Right lobe of liver (tissue), 6 donors: ENCODE measurements around the gene POPDC2. TPM values are rescaled to one million over a fixed set of nuclear protein-coding genes. Genes with fewer than 3 reads are reported as not detected.
A peak's percentile ranks its signal among the peaks of the same experiment; 100 is the strongest.

ENCODE experiments used
- ATAC-seq, 4 donors: fragments of 200-7000 bp; cut with Tn5 transposase; one replicate each; pipeline ENCODE4 v1.9.1; 2020; ENCODE audit warnings: mild to moderate bottlenecking in 4 of 4, moderate library complexity in 4 of 4
- DNase-seq, 3 donors: peaks; one replicate each; pipeline ENCODE4 v3.0.0-alpha.2; 2020
- H3K27ac ChIP-seq, 3 donors: fragments of 200-600 bp; one replicate each; pipeline ENCODE4 v1.8.0; 2022
- H3K27me3 ChIP-seq, 2 donors: fragments of 200-600 bp; one replicate each; pipeline ENCODE4 v1.8.0; 2022
- H3K36me3 ChIP-seq, 4 donors: fragments of 200-600 bp; sonication (generic) in 1 of 4; one replicate each; pipeline versions ENCODE4 v1.5.1 to v1.8.0; 2017 to 2022; ENCODE audit warnings: control low read depth in 1 of 4
- H3K4me1 ChIP-seq, 4 donors: fragments of 200-600 bp; sonication (generic) in 1 of 4; one replicate each; pipeline versions ENCODE4 v1.5.1 to v1.8.0; 2017 to 2022; ENCODE audit warnings: control low read depth in 1 of 4
- H3K4me3 ChIP-seq, 3 donors: fragments of 200-600 bp; one replicate each; pipeline ENCODE4 v1.8.0; 2022
- H3K9me3 ChIP-seq, 4 donors: fragments of 200-600 bp; sonication (generic) in 1 of 4; one replicate each; pipeline versions ENCODE4 v1.5.1 to v1.8.0; 2017 to 2022; ENCODE audit warnings: control low read depth in 1 of 4
- POLR2A ChIP-seq: fragments of 450-650 bp; IDR thresholded peaks from one replicate; pipeline ENCODE4 v1.6.1; 2017; ENCODE audit warnings: antibody characterized with exemption, mild to moderate bottlenecking
- WGBS: methylation state at CpG from one replicate; pipeline ENCODE4 v1.1.6; 2018; ENCODE audit warnings: low coverage, low lambda C conversion rate; ENCODE audit not compliant: insufficient coverage; ENCODE audit errors: missing lambda C conversion rate; 5-methylcytosine and 5-hydroxymethylcytosine counted together
- intact Hi-C, 2 donors: fragments of 100-400 bp; cut with DNase I; formaldehyde crosslinking; loops; one replicate each; pipeline versions ENCODE4 v1.11.2 to v1.14.1; 2022
- total RNA-seq, 6 experiments: library from RNA; depleted of rRNA in 2 of 6; stranded (reverse); fragments of >200 nt in 2 of 6; fragmentation: NEBNext Ultra II Directional in 3 of 6; extraction: Animal tissue kit (Norgen Biotek cat#: 25700) in 3 of 6; gene quantifications; one replicate each; pipeline versions ENCODE4 v1.1.0 to v1.2.4, GENCODE V29; 2016 to 2023
- TF ChIP-seq, protein P1 (sequence below), 4 donors: fragments of 200-600 bp in 3 of 4; fragments of 450-650 bp in 1 of 4; IDR thresholded peaks; one replicate each; pipeline versions ENCODE4 v1.5.1 to v1.8.0; 2016 to 2022; ENCODE audit warnings: antibody characterized with exemption in 4 of 4, mild to moderate bottlenecking in 2 of 4
- donor health status: DM: no; HTN: yes; CAD: no.
- donor health status: DM: no; HTN: no; CAD: no.
- donor health status: DM: no; HTN: no; CAD: no.
- donor health status: DM: no; HTN: yes; CAD: no.
- donor health status: DM: no; HTN: yes; CAD: no.

The POPDC2 gene
- total RNA-seq, 6 experiments from 2014 or later: 0.43 to 0.92 (median 0.68) TPM

DNA sequence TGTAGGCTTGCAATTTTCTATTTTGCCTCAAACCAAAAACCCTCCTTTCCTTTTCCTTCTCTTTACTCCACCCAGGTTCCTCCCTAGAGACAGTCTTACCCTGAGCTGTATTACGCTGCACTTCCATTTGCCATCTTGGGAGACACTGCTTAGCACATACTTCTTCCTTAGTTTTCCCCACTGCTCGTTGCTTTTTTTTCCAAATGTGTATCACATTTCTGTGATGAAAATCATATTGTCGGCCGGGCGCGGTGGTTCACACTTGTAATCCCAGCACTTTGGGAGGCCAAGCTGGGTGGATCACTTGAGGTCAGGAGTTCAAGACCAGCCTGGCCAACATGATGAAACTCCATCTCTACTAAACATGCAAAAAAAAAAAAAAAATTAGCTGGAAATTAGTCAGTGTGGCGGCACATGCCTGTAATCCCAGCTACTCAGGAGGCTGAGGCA, 29.5 kb downstream of the POPDC2 start:
- no peaks in the 10 kb centered on the region for H3K36me3 ChIP-seq
- no peak overlapping the region for H3K4me3 ChIP-seq
- intact Hi-C loops: no loop called here
- no peaks in the 10 kb centered on the region for H3K27me3 ChIP-seq
- ATAC-seq: peak in 1 of 4 donors; percentile 7
- no peaks in the 10 kb centered on the region for H3K9me3 ChIP-seq
- WGBS: 89% methylated on average over 7 of the region's 7 CpGs
- H3K4me1 ChIP-seq: peaks cover 0 to 7% (median 0%) of the 10 kb centered on the region in 4 donors
- H3K27ac ChIP-seq: peak overlapping the region in 1 of 3 donors; percentile 29
- TF ChIP-seq, protein P1, sequence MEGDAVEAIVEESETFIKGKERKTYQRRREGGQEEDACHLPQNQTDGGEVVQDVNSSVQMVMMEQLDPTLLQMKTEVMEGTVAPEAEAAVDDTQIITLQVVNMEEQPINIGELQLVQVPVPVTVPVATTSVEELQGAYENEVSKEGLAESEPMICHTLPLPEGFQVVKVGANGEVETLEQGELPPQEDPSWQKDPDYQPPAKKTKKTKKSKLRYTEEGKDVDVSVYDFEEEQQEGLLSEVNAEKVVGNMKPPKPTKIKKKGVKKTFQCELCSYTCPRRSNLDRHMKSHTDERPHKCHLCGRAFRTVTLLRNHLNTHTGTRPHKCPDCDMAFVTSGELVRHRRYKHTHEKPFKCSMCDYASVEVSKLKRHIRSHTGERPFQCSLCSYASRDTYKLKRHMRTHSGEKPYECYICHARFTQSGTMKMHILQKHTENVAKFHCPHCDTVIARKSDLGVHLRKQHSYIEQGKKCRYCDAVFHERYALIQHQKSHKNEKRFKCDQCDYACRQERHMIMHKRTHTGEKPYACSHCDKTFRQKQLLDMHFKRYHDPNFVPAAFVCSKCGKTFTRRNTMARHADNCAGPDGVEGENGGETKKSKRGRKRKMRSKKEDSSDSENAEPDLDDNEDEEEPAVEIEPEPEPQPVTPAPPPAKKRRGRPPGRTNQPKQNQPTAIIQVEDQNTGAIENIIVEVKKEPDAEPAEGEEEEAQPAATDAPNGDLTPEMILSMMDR (IDR thresholded peaks at IDR 0.05): no peak
- DNase-seq: no peak

DNA sequence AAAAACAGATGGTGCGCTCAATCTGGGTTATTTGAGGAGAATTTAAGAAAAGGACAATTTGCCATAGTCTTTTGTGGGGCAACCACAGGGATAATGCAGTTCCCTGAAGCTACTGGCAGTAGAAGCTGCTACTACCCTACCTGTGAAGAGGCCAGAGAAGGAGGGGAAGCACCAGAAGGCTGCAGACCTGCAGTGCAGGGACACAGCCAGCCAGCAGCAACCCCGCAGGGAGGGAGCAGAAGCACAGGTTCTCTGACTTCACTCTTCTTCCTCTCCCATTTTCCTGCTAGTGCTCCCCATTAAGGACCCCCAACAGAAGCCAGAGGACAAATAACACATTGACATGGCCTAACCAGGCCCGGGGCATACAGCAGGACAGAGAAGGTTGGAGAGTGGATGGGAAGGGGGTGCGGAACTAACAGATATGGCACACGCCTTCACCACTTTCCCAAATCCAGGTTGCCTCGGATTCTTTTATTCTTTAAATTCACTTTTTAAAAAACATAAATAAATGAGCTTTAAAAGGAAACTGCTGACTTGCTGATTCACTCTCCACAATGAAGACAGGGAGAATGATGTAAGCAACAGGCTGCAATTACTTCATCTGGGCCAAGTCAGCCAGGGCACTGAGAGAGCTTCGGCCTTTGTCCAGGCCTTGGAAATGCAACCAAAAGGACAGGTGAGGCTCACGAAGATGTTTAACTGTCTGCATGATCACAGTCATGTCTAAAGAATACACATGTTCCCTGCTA, 30.1 kb downstream of the POPDC2 start:
- no peaks in the 10 kb centered on the region for H3K36me3 ChIP-seq
- no peaks in the 10 kb centered on the region for H3K27me3 ChIP-seq
- peak overlapping the region in 1 of 3 donors; percentile 29 for H3K27ac ChIP-seq
- H3K9me3 ChIP-seq: no peaks in the 10 kb centered on the region
- no peak overlapping the region for H3K4me3 ChIP-seq
- 61% methylated on average over 7 of the region's 8 CpGs for whole genome bisulfite sequencing
- TF ChIP-seq POLR2A: no peak
- TF ChIP-seq, protein P1 (IDR thresholded peaks at IDR 0.05): no peak
- intact Hi-C loops: no loop called here
- DNase-seq: peak in 1 of 3 donors; percentile 64
- peaks cover 0 to 7% (median 0%) of the 10 kb centered on the region in 4 donors for H3K4me1 ChIP-seq
- peak; percentile 62 to 91 (median 71) for ATAC-seq

DNA sequence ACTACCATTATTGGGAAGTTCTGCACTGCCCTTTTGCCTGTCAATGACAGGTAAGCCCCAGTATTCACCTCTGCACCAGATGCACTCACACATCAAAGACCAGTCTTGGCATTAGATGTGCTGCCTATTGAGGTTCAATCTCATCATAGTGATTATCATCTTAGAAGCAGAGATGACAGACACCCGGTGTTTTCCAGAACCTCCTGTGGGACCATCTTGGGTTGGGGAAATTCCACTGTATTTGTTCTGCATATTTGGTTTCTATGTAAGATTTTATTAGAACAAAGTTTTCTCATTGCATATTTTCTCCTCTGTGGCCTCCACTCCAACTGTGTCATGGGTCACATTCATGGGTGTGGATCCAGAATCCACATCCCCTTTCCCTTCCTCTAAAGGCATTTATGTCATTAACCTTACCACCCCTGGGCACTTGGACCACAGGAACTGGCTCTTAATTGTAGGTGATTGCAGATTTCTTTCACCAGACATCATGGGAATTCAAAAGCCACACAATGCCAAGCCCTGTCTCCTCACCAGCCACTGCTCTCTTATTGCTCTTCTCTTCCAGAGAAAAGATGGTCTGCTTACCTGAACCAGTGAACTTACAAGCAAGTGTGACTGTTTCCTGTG, 31.5 kb downstream of the POPDC2 start:
- ATAC-seq (peak in 3 of 4 donors; percentile 24 to 31 (median 30)), DNase-seq (no peak)
- WGBS: 60% methylated on average over 1 of the region's 1 CpG
- Histone ChIP-seq H3K27ac (no peak overlapping the region), H3K36me3 (no peaks in the 10 kb centered on the region), H3K4me3 (no peak overlapping the region), H3K27me3 (no peaks in the 10 kb centered on the region), H3K9me3 (no peaks in the 10 kb centered on the region), H3K4me1 (peaks cover 0 to 7% (median 0%) of the 10 kb centered on the region in 4 donors)
- TF ChIP-seq, protein P1 (IDR thresholded peaks at IDR 0.05): no peak
- TF ChIP-seq POLR2A: no peak
- intact Hi-C loops: no loop called here

DNA sequence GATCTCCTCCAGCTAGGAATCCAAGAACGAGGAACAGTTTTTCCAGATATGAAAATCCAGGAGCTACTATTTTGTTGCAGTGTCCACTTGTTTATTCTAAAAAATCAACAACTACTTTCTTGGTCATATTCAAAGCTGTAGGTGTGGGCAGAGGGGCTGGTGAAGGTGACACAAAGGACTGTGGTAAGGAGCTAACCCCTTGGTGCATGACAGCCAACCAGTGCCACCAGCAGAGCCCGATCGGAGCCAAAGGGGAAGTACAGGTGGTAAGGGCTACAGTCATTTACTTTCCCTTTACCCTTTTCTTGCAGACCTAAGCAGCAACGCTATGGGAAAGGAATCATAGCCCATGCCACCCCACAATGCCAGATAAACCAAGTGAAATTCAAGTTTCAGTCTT, 32.0 kb downstream of the POPDC2 start:
- H3K9me3 ChIP-seq: no peaks in the 10 kb centered on the region
- no peaks in the 10 kb centered on the region for H3K36me3 ChIP-seq
- WGBS: 65% methylated on average over 3 of the region's 4 CpGs
- intact Hi-C loops: no loop called here
- ATAC-seq: peak in 2 of 4 donors; percentile 13 to 17
- H3K27ac ChIP-seq: no peak overlapping the region
- no peak for DNase-seq
- no peaks in the 10 kb centered on the region for H3K27me3 ChIP-seq
- no peak overlapping the region for H3K4me3 ChIP-seq
- TF ChIP-seq, protein P1 (IDR thresholded peaks at IDR 0.05): no peak
- no peak for TF ChIP-seq POLR2A
- peaks cover 0 to 7% (median 0%) of the 10 kb centered on the region in 4 donors for H3K4me1 ChIP-seq
